IMR-90 (cell line): ENCODE results near the gene GTF2A1L. TPM values are rescaled to one million over a fixed set of nuclear protein-coding genes. Genes with fewer than 3 reads are reported as not detected.

ENCODE experiments used
- ATAC-seq: fragments of 200-7000 bp; cut with Tn5 transposase; 2 replicates; pipeline ENCODE4 v1.9.1; 2020; ENCODE audit warnings: low read depth, mild to moderate bottlenecking, moderate library complexity
- Bru-seq: library from RNA; stranded (reverse); fragments of 400-500 nt; gene quantifications from one replicate; lab custom pipeline; 2021; lab: Mats Ljungman, UMichigan
- BruChase-seq, 2 experiments: library from RNA; stranded (reverse); fragments of 400-500 nt; gene quantifications; one replicate each; lab custom pipeline; 2021; lab: Mats Ljungman, UMichigan
- BruUV-seq: library from RNA; stranded (reverse); fragments of 400-500 nt; replicated peaks from 2 replicates; lab custom pipeline; 2021; lab: Mats Ljungman, UMichigan
- CTCF ChIA-PET: fragments of 300-600 bp; formaldehyde crosslinking; extraction: SDS; loops from one replicate; lab custom pipeline; 2021; ENCODE audit warnings: antibody characterized with exemption; lab: Yijun Ruan, JAX
- POLR2A ChIA-PET: fragments of 300-600 bp; sonication (Branson Sonifier 250); formaldehyde crosslinking; loops from one replicate; lab custom pipeline; 2022; ENCODE audit warnings: antibody characterized with exemption; ENCODE audit not compliant: unreplicated experiment; lab: Charles Lee
- DNase-seq: peaks from one replicate; pipeline ENCODE4 v3.0.0; 2013
- H2AFZ ChIP-seq: replicated peaks from 2 replicates; pipeline ENCODE3; 2013; ENCODE audit warnings: low read length, mild to moderate bottlenecking; ENCODE audit not compliant: poor library complexity
- H2AK5ac ChIP-seq: 2 replicates; pipeline ENCODE4 v1.6.1; 2013; ENCODE audit warnings: low read depth, low read length, inconsistent platforms
- H2AK9ac ChIP-seq: replicated peaks from 2 replicates; pipeline ENCODE3; 2013; ENCODE audit warnings: mild to moderate bottlenecking, low read depth, low read length, moderate library complexity; ENCODE audit not compliant: poor library complexity
- H2BK120ac ChIP-seq: 2 replicates; pipeline ENCODE4 v1.6.1; 2013; ENCODE audit warnings: low read depth, low read length, inconsistent platforms
- H2BK15ac ChIP-seq: 3 replicates; pipeline ENCODE4 v1.6.1; 2013; ENCODE audit warnings: low read depth, low read length, inconsistent platforms
- H2BK20ac ChIP-seq: 2 replicates; pipeline ENCODE4 v1.6.1; 2013; ENCODE audit warnings: low read depth, mild to moderate bottlenecking, inconsistent platforms, low read length, moderate library complexity
- H2BK5ac ChIP-seq: 2 replicates; pipeline ENCODE4 v1.6.1; 2013; ENCODE audit warnings: mild to moderate bottlenecking, low read depth, low read length, inconsistent platforms; ENCODE audit not compliant: poor library complexity, severe bottlenecking
- H3K14ac ChIP-seq: replicated peaks from 2 replicates; pipeline ENCODE4 v1.6.1; 2013; ENCODE audit warnings: low read depth, low read length, inconsistent platforms
- H3K18ac ChIP-seq: 2 replicates; pipeline ENCODE4 v1.6.1; 2013; ENCODE audit warnings: low read depth, low read length, control low read depth
- H3K23ac ChIP-seq: 2 replicates; pipeline ENCODE4 v1.6.1; 2013; ENCODE audit warnings: low read depth, low read length, inconsistent platforms
- H3K27ac ChIP-seq: 2 replicates; pipeline ENCODE4 v1.5.1; 2013; ENCODE audit warnings: mild to moderate bottlenecking, control low read depth, low read length; ENCODE audit not compliant: insufficient read depth
- H3K27me3 ChIP-seq: 2 replicates; pipeline ENCODE4 v1.6.1; 2013; ENCODE audit warnings: low read length; ENCODE audit not compliant: control insufficient read depth, insufficient read depth
- H3K36me3 ChIP-seq: 2 replicates; pipeline ENCODE4 v1.6.1; 2013; ENCODE audit warnings: low read length, mixed read lengths; ENCODE audit not compliant: control insufficient read depth, insufficient read depth
- H3K4ac ChIP-seq: 2 replicates; pipeline ENCODE4 v1.6.1; 2013; ENCODE audit warnings: low read depth, low read length, inconsistent platforms
- H3K4me1 ChIP-seq: 2 replicates; pipeline ENCODE4 v1.6.1; 2013; ENCODE audit warnings: low read length, mixed read lengths; ENCODE audit not compliant: control insufficient read depth, insufficient read depth
- H3K4me2 ChIP-seq: 2 replicates; pipeline ENCODE4 v1.6.1; 2013; ENCODE audit warnings: low read depth, mild to moderate bottlenecking, control low read depth, low read length, moderate library complexity
- H3K4me3 ChIP-seq: 2 replicates; pipeline ENCODE4 v1.5.1; 2013; ENCODE audit warnings: low read depth, mild to moderate bottlenecking, control low read depth, low read length, moderate library complexity; ENCODE audit not compliant: insufficient read depth
- H3K56ac ChIP-seq: 2 replicates; pipeline ENCODE4 v1.6.1; 2013; ENCODE audit warnings: low read length, inconsistent platforms; ENCODE audit not compliant: insufficient read depth; ENCODE audit errors: extremely low read depth
- H3K79me1 ChIP-seq, 2 experiments: 2 replicates each; pipeline ENCODE4 v1.6.1; 2013; ENCODE audit warnings: low read length in 2 of 2, inconsistent platforms in 1 of 2, low read depth in 1 of 2
- H3K9ac ChIP-seq: 2 replicates; pipeline ENCODE4 v1.6.1; 2013; ENCODE audit warnings: low read depth, low read length, control low read depth
- H3K9me1 ChIP-seq: 2 replicates; pipeline ENCODE4 v1.6.1; 2013; ENCODE audit warnings: low read length, inconsistent platforms; ENCODE audit not compliant: insufficient read depth
- H3K9me3 ChIP-seq: 2 replicates; pipeline ENCODE4 v1.6.1; 2013; ENCODE audit warnings: low read length; ENCODE audit not compliant: control insufficient read depth, insufficient read depth
- H4K20me1 ChIP-seq: 2 replicates; pipeline ENCODE4 v1.6.1; 2013; ENCODE audit warnings: low read length, inconsistent platforms; ENCODE audit not compliant: insufficient read depth
- H4K5ac ChIP-seq: 2 replicates; pipeline ENCODE4 v1.6.1; 2013; ENCODE audit warnings: mild to moderate bottlenecking, low read depth, low read length, control low read depth
- H4K8ac ChIP-seq, 2 experiments: 2 replicates each; pipeline ENCODE4 v1.6.1; 2013; ENCODE audit warnings: low read depth in 2 of 2, low read length in 2 of 2, control low read depth in 1 of 2, inconsistent platforms in 1 of 2
- H4K91ac ChIP-seq: 2 replicates; pipeline ENCODE4 v1.6.1; 2013; ENCODE audit warnings: low read depth, low read length, inconsistent platforms; ENCODE audit not compliant: insufficient read depth
- CEBPB ChIP-seq: IDR thresholded peaks from 2 replicates; pipeline ENCODE4 v1.6.1; 2012; ENCODE audit warnings: low read depth, low read length, improper control_type of control experiment
- CHD1 ChIP-seq: IDR thresholded peaks from 2 replicates; pipeline ENCODE4 v1.6.1; 2012; ENCODE audit warnings: low read depth, low read length, improper control_type of control experiment
- FOS ChIP-seq: fragments of 150-350 bp; IDR thresholded peaks from 2 replicates; pipeline ENCODE4 v1.6.1; 2016; ENCODE audit warnings: low read depth, low read length
- MAFK ChIP-seq: IDR thresholded peaks from 2 replicates; pipeline ENCODE4 v1.6.1; 2012; ENCODE audit warnings: low read depth, low read length, improper control_type of control experiment
- MAZ ChIP-seq: IDR thresholded peaks from 2 replicates; pipeline ENCODE4 v1.6.1; 2012; ENCODE audit warnings: low read depth, mild to moderate bottlenecking, low read length, improper control_type of control experiment, moderate library complexity, borderline replicate concordance
- MXI1 ChIP-seq: IDR thresholded peaks from 2 replicates; pipeline ENCODE4 v1.6.1; 2012; ENCODE audit warnings: low read depth, mild to moderate bottlenecking, low read length, moderate library complexity, borderline replicate concordance
- POLR2A ChIP-seq: IDR thresholded peaks from 2 replicates; pipeline ENCODE4 v1.6.1; 2012; ENCODE audit warnings: mild to moderate bottlenecking, low read depth, low read length
- RAD21 ChIP-seq: IDR thresholded peaks from 2 replicates; pipeline ENCODE4 v1.6.1; 2012; ENCODE audit warnings: low read length, improper control_type of control experiment
- RFX5 ChIP-seq: IDR thresholded peaks from 2 replicates; pipeline ENCODE4 v1.8.0; 2012; ENCODE audit warnings: low read depth, mild to moderate bottlenecking, low read length, moderate library complexity
- SMC3 ChIP-seq: fragments of 150-350 bp; IDR thresholded peaks from 2 replicates; pipeline ENCODE4 v1.6.1; 2016; ENCODE audit warnings: low read depth, mild to moderate bottlenecking, antibody characterized with exemption, low read length, moderate library complexity
- WGBS, 2 experiments: methylation state at CpG; one replicate each; pipeline versions ENCODE4 v1.1.5 to v1.1.7; 2013; ENCODE audit warnings: missing lambda C conversion rate in 2 of 2; ENCODE audit not compliant: insufficient read length in 1 of 2; ENCODE audit errors: extremely low coverage in 2 of 2; 5-methylcytosine and 5-hydroxymethylcytosine counted together
- dilution Hi-C: fragments of 300-500 bp; cut with HindIII; formaldehyde crosslinking; loops from one replicate; pipeline ENCODE4 v1.14.3; 2018; ENCODE audit warnings: low sequenced_read_pairs; ENCODE audit not compliant: unreplicated experiment
- in situ Hi-C: fragments of 300-500 bp; cut with MboI; formaldehyde crosslinking; loops from 3 replicates; pipeline ENCODE4 v1.14.3; 2019; ENCODE audit warnings: low sequenced_read_pairs, inconsistent platforms, mixed read lengths
- intact Hi-C: fragments of 100-400 bp; cut with micrococcal nuclease; formaldehyde crosslinking; loops from 2 replicates; pipeline ENCODE4 v1.10.0; 2022
- long read RNA-seq: library from polyadenylated mRNA; unstranded; transcript quantifications from one replicate; pipeline ENCODE4 v2.0.0, GENCODE V29; 2021; ENCODE audit not compliant: unreplicated experiment
- polyA plus RNA-seq, 3 experiments: library from polyadenylated mRNA; depleted of rRNA; stranded (reverse); fragments of >200 nt; gene quantifications; 2 replicates each; pipeline ENCODE4 v1.2.3, GENCODE V29; 2012; ENCODE audit warnings: low replicate concordance in 1 of 3
- total RNA-seq: library from RNA; depleted of rRNA; stranded (reverse); fragments of >200 nt; gene quantifications from 2 replicates; pipeline ENCODE4 v1.2.3, GENCODE V29; 2012; rRNA removed
- TF ChIP-seq, protein P1 (sequence below): fragments of 150-350 bp; IDR thresholded peaks from 2 replicates; pipeline ENCODE4 v1.6.1; 2017; ENCODE audit warnings: mild to moderate bottlenecking, antibody characterized with exemption, low read length, low read depth
- TF ChIP-seq, protein P2 (sequence below): conservative IDR thresholded peaks from 2 replicates; pipeline ENCODE4 v1.5.1; 2012; ENCODE audit warnings: mild to moderate bottlenecking, low read depth, low read length, improper control_type of control experiment
- TF ChIP-seq, protein P3 (sequence below): fragments of 150-350 bp; IDR thresholded peaks from 2 replicates; pipeline ENCODE4 v1.6.1; 2016; ENCODE audit warnings: low read depth, mild to moderate bottlenecking, low read length, moderate library complexity, borderline replicate concordance

The GTF2A1L gene, protein sequence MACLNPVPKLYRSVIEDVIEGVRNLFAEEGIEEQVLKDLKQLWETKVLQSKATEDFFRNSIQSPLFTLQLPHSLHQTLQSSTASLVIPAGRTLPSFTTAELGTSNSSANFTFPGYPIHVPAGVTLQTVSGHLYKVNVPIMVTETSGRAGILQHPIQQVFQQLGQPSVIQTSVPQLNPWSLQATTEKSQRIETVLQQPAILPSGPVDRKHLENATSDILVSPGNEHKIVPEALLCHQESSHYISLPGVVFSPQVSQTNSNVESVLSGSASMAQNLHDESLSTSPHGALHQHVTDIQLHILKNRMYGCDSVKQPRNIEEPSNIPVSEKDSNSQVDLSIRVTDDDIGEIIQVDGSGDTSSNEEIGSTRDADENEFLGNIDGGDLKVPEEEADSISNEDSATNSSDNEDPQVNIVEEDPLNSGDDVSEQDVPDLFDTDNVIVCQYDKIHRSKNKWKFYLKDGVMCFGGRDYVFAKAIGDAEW
- total RNA-seq (not detected in 2 replicates), polyA plus RNA-seq (2012; rRNA removed) (not detected in 2 replicates), Bru-seq, nascent RNA (percentile 42 among the genes with signal in this experiment), BruChase-seq, experiment 1, labeled RNA remaining after a 6-hour chase (percentile 25 among the genes with signal in this experiment), BruChase-seq, experiment 2, labeled RNA remaining after a 2-hour chase (percentile 38 among the genes with signal in this experiment)
- not detected in 2 replicates for polyA plus RNA-seq (2012; cell fraction: cytosol; rRNA removed)
- 0.30 TPM in 1 of 2 replicates, not detected in the other for polyA plus RNA-seq (2012; cell fraction: nucleus; rRNA removed; ENCODE audit: low replicate concordance)
- long read RNA-seq, result 0 reads

DNA sequence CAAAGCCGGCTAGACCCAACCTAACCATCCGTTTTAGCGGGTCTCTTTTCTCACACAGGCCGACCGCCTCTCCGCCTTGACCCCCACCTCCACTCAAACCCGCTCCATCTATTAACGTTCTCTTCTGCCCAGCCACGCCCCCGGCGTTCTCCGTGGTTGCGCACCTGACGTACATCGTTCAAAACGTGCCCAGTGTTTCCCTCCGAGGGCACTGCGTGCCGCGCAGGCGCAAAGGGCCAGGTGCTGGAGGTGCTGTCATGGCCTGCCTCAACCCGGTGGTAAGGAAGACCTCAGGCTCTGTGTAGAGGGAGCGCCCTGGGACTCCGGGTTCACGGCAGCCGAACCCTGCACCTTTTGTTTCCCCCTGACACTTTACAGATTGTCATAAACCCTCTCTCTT is at the start of gene GTF2A1L:
TSS of gene GTF2A1L (plus strand) at position 239 of the 400 bp plus-strand sequence. CDS start at position 258, 19 bp downstream.
- Histone ChIP-seq H2BK15ac (no peak within 1 kb of the TSS), H3K79me1 (no peaks in the 10 kb centered on the region), H2AFZ (peak within 1 kb of the TSS; percentile 70), H3K9ac (no peak within 1 kb of the TSS), H3K4me2 (no peak within 1 kb of the TSS), H3K4ac (no peak within 1 kb of the TSS), H3K9me3 (no peaks in the 10 kb centered on the region), H2BK5ac (no peak within 1 kb of the TSS), H3K56ac (no peak within 1 kb of the TSS), H2AK5ac (no peak within 1 kb of the TSS), H3K4me3 (no peak within 1 kb of the TSS), H3K4me1 (no peaks in the 10 kb centered on the region), H2BK120ac (no peak within 1 kb of the TSS), H3K27me3 (no peaks in the 10 kb centered on the region), H3K9me1 (no peaks in the 10 kb centered on the region), H2BK20ac (no peak within 1 kb of the TSS), H4K20me1 (no peaks in the 10 kb centered on the region), H3K23ac (no peak within 1 kb of the TSS), H2AK9ac (no peak within 1 kb of the TSS), H4K5ac (no peak within 1 kb of the TSS), H4K91ac (no peak within 1 kb of the TSS), H3K18ac (no peak within 1 kb of the TSS), H4K8ac (no peak within 1 kb of the TSS), H3K14ac (no peak within 1 kb of the TSS), H3K36me3 (no peaks in the 10 kb centered on the region), H3K27ac (no peak within 1 kb of the TSS)
- BruUV-seq, result no TSS peak
- DNase-seq, result no peak
- ATAC-seq, result no peak
- ChIA-PET POLR2A (no interaction called here), CTCF (no interaction called here)
- in situ Hi-C loops (no loop called here), dilution Hi-C loops (no loop called here), intact Hi-C loops (no loop called here)
- 74% methylated on average over 10 of the region's 26 CpGs; no CpG with 5 or more reads in 1 of the 2 experiments for WGBS, 2 experiments
- TF ChIP-seq, protein P1, sequence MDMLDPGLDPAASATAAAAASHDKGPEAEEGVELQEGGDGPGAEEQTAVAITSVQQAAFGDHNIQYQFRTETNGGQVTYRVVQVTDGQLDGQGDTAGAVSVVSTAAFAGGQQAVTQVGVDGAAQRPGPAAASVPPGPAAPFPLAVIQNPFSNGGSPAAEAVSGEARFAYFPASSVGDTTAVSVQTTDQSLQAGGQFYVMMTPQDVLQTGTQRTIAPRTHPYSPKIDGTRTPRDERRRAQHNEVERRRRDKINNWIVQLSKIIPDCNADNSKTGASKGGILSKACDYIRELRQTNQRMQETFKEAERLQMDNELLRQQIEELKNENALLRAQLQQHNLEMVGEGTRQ, result no peak
- no peak for TF ChIP-seq MAFK
- no peak for TF ChIP-seq RAD21
- TF ChIP-seq MXI1, result no peak
- TF ChIP-seq, protein P2, sequence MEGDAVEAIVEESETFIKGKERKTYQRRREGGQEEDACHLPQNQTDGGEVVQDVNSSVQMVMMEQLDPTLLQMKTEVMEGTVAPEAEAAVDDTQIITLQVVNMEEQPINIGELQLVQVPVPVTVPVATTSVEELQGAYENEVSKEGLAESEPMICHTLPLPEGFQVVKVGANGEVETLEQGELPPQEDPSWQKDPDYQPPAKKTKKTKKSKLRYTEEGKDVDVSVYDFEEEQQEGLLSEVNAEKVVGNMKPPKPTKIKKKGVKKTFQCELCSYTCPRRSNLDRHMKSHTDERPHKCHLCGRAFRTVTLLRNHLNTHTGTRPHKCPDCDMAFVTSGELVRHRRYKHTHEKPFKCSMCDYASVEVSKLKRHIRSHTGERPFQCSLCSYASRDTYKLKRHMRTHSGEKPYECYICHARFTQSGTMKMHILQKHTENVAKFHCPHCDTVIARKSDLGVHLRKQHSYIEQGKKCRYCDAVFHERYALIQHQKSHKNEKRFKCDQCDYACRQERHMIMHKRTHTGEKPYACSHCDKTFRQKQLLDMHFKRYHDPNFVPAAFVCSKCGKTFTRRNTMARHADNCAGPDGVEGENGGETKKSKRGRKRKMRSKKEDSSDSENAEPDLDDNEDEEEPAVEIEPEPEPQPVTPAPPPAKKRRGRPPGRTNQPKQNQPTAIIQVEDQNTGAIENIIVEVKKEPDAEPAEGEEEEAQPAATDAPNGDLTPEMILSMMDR, result no peak
- TF ChIP-seq FOS, result no peak
- TF ChIP-seq POLR2A, result no peak
- no peak for TF ChIP-seq CHD1
- no peak for TF ChIP-seq RFX5
- no peak for TF ChIP-seq SMC3
- no peak for TF ChIP-seq MAZ
- TF ChIP-seq, protein P3, sequence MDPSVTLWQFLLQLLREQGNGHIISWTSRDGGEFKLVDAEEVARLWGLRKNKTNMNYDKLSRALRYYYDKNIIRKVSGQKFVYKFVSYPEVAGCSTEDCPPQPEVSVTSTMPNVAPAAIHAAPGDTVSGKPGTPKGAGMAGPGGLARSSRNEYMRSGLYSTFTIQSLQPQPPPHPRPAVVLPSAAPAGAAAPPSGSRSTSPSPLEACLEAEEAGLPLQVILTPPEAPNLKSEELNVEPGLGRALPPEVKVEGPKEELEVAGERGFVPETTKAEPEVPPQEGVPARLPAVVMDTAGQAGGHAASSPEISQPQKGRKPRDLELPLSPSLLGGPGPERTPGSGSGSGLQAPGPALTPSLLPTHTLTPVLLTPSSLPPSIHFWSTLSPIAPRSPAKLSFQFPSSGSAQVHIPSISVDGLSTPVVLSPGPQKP, result no peak
- TF ChIP-seq CEBPB, result no peak
